Activated B cell treated with CpG ODN at 0.5 μM for 24 hours (primary cell): ENCODE results near the gene CACNG5. TPM values are rescaled to one million over a fixed set of nuclear protein-coding genes. Genes with fewer than 3 reads are reported as not detected.

Source experiments
- ATAC-seq: fragments of 200-7000 bp; cut with Tn5 transposase; one replicate; pipeline ENCODE4 v1.10.0; 2021; ENCODE audit warnings: low read depth, mild to moderate bottlenecking, moderate library complexity
- CTCF ChIA-PET: fragments of 350-600 bp; sonication (Branson Sonifier 250); formaldehyde crosslinking; loops from one replicate; lab custom pipeline; 2021; ENCODE audit warnings: antibody characterized with exemption; lab: Charles Lee
- POLR2A ChIA-PET: fragments of 350-600 bp; sonication (Branson Sonifier 250); formaldehyde crosslinking; loops from one replicate; lab custom pipeline; 2021; ENCODE audit warnings: antibody characterized with exemption; lab: Charles Lee
- DNase-seq: peaks from one replicate; pipeline ENCODE4 v3.0.0; 2022
- H3K27ac Mint-ChIP-seq: one replicate; pipeline ENCODE4 v1.8.0; 2020; ENCODE audit warnings: mixed read lengths
- H3K27me3 Mint-ChIP-seq: one replicate; pipeline ENCODE4 v1.8.0; 2021; ENCODE audit warnings: mixed read lengths
- H3K36me3 Mint-ChIP-seq: one replicate; pipeline ENCODE4 v1.8.0; 2021; ENCODE audit warnings: low read depth, mixed read lengths
- H3K4me1 Mint-ChIP-seq: one replicate; pipeline ENCODE4 v1.8.0; 2021; ENCODE audit warnings: mixed read lengths
- H3K4me3 Mint-ChIP-seq: one replicate; pipeline ENCODE4 v1.8.0; 2020; ENCODE audit warnings: mild to moderate bottlenecking, mixed read lengths
- H3K9me3 Mint-ChIP-seq: one replicate; pipeline ENCODE4 v1.8.0; 2020; ENCODE audit warnings: mixed read lengths
- CTCF ChIP-seq: fragments of 200-600 bp; IDR thresholded peaks from one replicate; pipeline ENCODE4 v1.8.0; 2022; ENCODE audit warnings: antibody characterized with exemption, mild to moderate bottlenecking
- intact Hi-C: fragments of 100-400 bp; cut with micrococcal nuclease; formaldehyde crosslinking; loops from one replicate; pipeline ENCODE4 v1.15.1; 2024
- total RNA-seq: library from RNA; stranded (reverse); gene quantifications from 2 replicates; pipeline ENCODE4 v1.2.3, GENCODE V29; 2022

CACNG5 gene
- total RNA-seq, 1 donor from 2014 or later = not detected

DNA sequence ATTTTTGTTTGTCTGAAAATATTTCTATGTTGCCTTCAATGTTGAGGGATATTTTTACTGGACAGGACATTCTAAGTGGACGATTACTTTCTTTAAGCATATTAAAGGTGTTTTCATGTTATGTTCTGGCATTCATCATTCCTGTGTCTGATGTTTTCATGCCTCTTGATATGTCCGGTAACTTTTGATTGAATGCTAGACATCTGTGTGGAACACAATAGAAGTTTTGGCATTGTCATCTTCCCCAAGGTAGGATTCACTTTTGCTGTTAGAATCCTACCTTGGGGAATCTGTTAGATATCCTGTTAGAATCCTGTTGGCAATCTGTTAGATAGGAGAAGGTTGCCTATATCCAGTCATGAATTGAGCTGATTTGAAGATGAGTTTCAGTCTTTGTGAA is 28.9 kb downstream of the CACNG5 start:
- peaks cover 5% of the 10 kb centered on the region for H3K27me3 Mint-ChIP-seq
- H3K9me3 Mint-ChIP-seq = peaks cover 12% of the 10 kb centered on the region
- DNase-seq (no peak), ATAC-seq (no peak)
- ChIA-PET POLR2A (no interaction called here), CTCF (no interaction called here)
- H3K4me1 Mint-ChIP-seq = no peaks in the 10 kb centered on the region
- no peaks in the 10 kb centered on the region for H3K36me3 Mint-ChIP-seq
- no peak overlapping the region for H3K4me3 Mint-ChIP-seq
- no peak for TF ChIP-seq CTCF
- H3K27ac Mint-ChIP-seq = no peak overlapping the region
- intact Hi-C loops = no loop called here

- POLR2A ChIA-PET = no interaction called here
- CTCF ChIA-PET = no interaction called here
- Mint-ChIP-seq H3K9me3 (peaks cover 12% of the 10 kb centered on the region), H3K27ac (no peak overlapping the region), H3K4me1 (no peaks in the 10 kb centered on the region), H3K36me3 (no peaks in the 10 kb centered on the region), H3K4me3 (no peak overlapping the region), H3K27me3 (peaks cover 5% of the 10 kb centered on the region)
- intact Hi-C loops = no loop called here
- no peak for DNase-seq
- no peak for TF ChIP-seq CTCF
- no peak for ATAC-seq
These were observed 30.2 kb downstream of the CACNG5 start for GRCh38 chr17:66865151-66865550.

DNA sequence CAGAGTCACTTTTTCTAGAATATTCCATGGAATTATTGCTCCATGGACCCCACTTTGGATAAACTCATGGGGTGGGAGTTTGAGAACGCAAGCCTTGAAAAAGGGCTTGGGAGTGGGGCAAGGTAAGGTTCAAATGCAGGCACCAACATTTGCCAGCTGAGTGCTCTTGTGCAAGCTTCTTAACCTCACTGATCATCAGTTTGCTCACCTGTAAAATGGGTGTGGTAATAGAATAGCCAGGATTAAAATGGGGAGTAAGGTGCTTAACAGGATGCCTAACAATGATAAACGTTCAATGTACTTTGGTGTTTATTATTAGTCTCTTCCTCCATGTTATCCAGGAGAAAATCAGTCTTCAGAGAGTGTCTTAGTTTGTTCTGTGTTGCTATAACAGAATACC is 39.0 kb downstream of the CACNG5 start:
- intact Hi-C loops = no loop called here
- H3K27ac Mint-ChIP-seq = no peak overlapping the region
- H3K4me1 Mint-ChIP-seq = no peaks in the 10 kb centered on the region
- H3K9me3 Mint-ChIP-seq = peaks cover 2% of the 10 kb centered on the region
- H3K4me3 Mint-ChIP-seq = no peak overlapping the region
- H3K36me3 Mint-ChIP-seq = no peaks in the 10 kb centered on the region
- CTCF ChIA-PET = no interaction called here
- no peak for TF ChIP-seq CTCF
- POLR2A ChIA-PET = no interaction called here
- H3K27me3 Mint-ChIP-seq = no peaks in the 10 kb centered on the region
- ATAC-seq (no peak), DNase-seq (no peak)

DNA sequence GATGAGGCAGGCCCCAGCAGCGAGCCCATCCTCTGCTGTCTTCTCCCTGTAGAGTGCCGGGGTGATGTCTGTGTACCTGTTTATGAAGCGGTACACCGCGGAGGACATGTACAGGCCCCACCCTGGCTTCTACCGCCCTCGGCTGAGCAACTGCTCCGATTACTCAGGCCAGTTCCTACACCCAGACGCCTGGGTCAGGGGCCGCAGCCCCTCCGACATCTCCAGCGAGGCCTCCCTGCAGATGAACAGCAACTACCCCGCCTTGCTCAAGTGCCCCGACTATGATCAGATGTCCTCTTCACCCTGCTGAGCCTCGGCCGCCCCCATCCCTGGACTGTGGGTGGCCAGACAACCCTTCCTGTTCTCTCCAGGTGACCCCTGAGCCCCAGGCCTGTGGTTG is 50.0 kb downstream of the CACNG5 start:
- no peaks in the 10 kb centered on the region for H3K9me3 Mint-ChIP-seq
- no peak overlapping the region for H3K4me3 Mint-ChIP-seq
- POLR2A ChIA-PET = no interaction called here

GRCh38 chr17:66885417-66885816 is 50.5 kb downstream of the CACNG5 start:
- Mint-ChIP-seq H3K9me3 (no peaks in the 10 kb centered on the region), H3K27me3 (peaks cover 2% of the 10 kb centered on the region), H3K4me1 (no peaks in the 10 kb centered on the region), H3K36me3 (no peaks in the 10 kb centered on the region), H3K4me3 (no peak overlapping the region), H3K27ac (no peak overlapping the region)
- ChIA-PET POLR2A (no interaction called here), CTCF (interaction anchor here (1.1 kb wide), 1 partner anchor 19 kb away, joined by 3 read pairs; no protein-coding TSS in a partner anchor)
- ATAC-seq (no peak), DNase-seq (no peak)
- intact Hi-C loops = no loop called here
- TF ChIP-seq CTCF = no peak

More for the DNA sequence above, 50.0 kb downstream of the CACNG5 start:
- CTCF ChIA-PET = interaction anchor here (1.1 kb wide), 1 partner anchor 20 kb away, joined by 3 read pairs; no protein-coding TSS in a partner anchor
- Mint-ChIP-seq H3K36me3 (no peaks in the 10 kb centered on the region), H3K27me3 (peaks cover 2% of the 10 kb centered on the region), H3K27ac (no peak overlapping the region), H3K4me1 (no peaks in the 10 kb centered on the region)
- no peak for TF ChIP-seq CTCF
- no peak for DNase-seq
- no peak for ATAC-seq
- intact Hi-C loops = no loop called here
